Ascending aorta (tissue), 2 donors: ENCODE results near the gene ABCC1. TPM values are rescaled to one million over a fixed set of nuclear protein-coding genes. Genes with fewer than 3 reads are reported as not detected.

Source experiments
- DNase-seq, 2 donors: peaks; one replicate each; pipeline ENCODE4 v3.0.0-alpha.2; 2019; ENCODE audit warnings: low spot score in 2 of 2
- H3K27ac ChIP-seq, 2 donors: fragments of 200-600 bp; sonication (generic); one replicate each; pipeline ENCODE4 v1.5.1; 2016 to 2017; ENCODE audit warnings: mild to moderate bottlenecking in 1 of 2
- H3K27me3 ChIP-seq: fragments of 200-600 bp; sonication (generic); one replicate; pipeline ENCODE4 v1.5.1; 2017
- H3K36me3 ChIP-seq, 2 donors: fragments of 200-600 bp; sonication (generic); one replicate each; pipeline ENCODE4 v1.5.1; 2016
- H3K4me1 ChIP-seq, 2 donors: fragments of 200-600 bp; sonication (generic); one replicate each; pipeline ENCODE4 v1.5.1; 2016 to 2017; ENCODE audit warnings: mild to moderate bottlenecking in 1 of 2
- H3K4me3 ChIP-seq, 2 donors: fragments of 200-600 bp; sonication (generic); one replicate each; pipeline ENCODE4 v1.5.1; 2016 to 2017; ENCODE audit warnings: mild to moderate bottlenecking in 1 of 2
- H3K9me3 ChIP-seq, 2 donors: fragments of 200-600 bp; sonication (generic); one replicate each; pipeline ENCODE4 v1.5.1; 2016
- CTCF ChIP-seq, 3 experiments: fragments of 200-600 bp in 2 of 3; fragments of 450-650 bp in 1 of 3; sonication (generic) in 2 of 3; IDR thresholded peaks; one replicate each; pipeline ENCODE4 v1.5.1; 2016 to 2019; ENCODE audit warnings: antibody characterized with exemption in 3 of 3, mild to moderate bottlenecking in 1 of 3, moderate library complexity in 1 of 3
- intact Hi-C: fragments of 100-400 bp; cut with DNase I; formaldehyde crosslinking; loops from one replicate; pipeline ENCODE4 v1.15.1; 2023
- total RNA-seq: library from RNA; depleted of rRNA; stranded (reverse); fragments of >200 nt; gene quantifications from one replicate; pipeline ENCODE4 v1.1.0, GENCODE V29; 2016

ABCC1 gene
- total RNA-seq, 1 donor from 2014 or later = 144 TPM

GRCh38 chr16:15971440-15971815 is 22.0 kb downstream of the ABCC1 start:
- no peak for DNase-seq
- no peaks in the 10 kb centered on the region for H3K9me3 ChIP-seq
- peak overlapping the region; percentile 94 to 97 for H3K27ac ChIP-seq
- peaks cover 27 to 37% of the 10 kb centered on the region in 2 donors for H3K4me1 ChIP-seq
- no peak for TF ChIP-seq CTCF (IDR thresholded peaks at IDR 0.05)
- intact Hi-C loops = no loop called here
- H3K36me3 ChIP-seq = peaks cover 0 to 2% of the 10 kb centered on the region in 2 donors
- H3K27me3 ChIP-seq = no peaks in the 10 kb centered on the region
- no peak overlapping the region for H3K4me3 ChIP-seq

- peaks cover 25 to 37% of the 10 kb centered on the region in 2 donors for H3K4me1 ChIP-seq
- no peaks in the 10 kb centered on the region for H3K27me3 ChIP-seq
- H3K36me3 ChIP-seq = peaks cover 0 to 2% of the 10 kb centered on the region in 2 donors
- no peak for TF ChIP-seq CTCF (IDR thresholded peaks at IDR 0.05)
- H3K27ac ChIP-seq = peak overlapping the region; percentile 94 to 97
- no peak overlapping the region for H3K4me3 ChIP-seq
- H3K9me3 ChIP-seq = no peaks in the 10 kb centered on the region
- no peak for DNase-seq
- intact Hi-C loops = no loop called here
These were observed 22.8 kb downstream of the ABCC1 start for GRCh38 chr16:15972046-15972868.

GRCh38 chr16:15973421-15973820 is 24.0 kb downstream of the ABCC1 start:
- H3K4me1 ChIP-seq = peaks cover 28 to 44% of the 10 kb centered on the region in 2 donors
- TF ChIP-seq CTCF (IDR thresholded peaks at IDR 0.05) = no peak
- intact Hi-C loops = no loop called here
- no peaks in the 10 kb centered on the region for H3K9me3 ChIP-seq
- no peaks in the 10 kb centered on the region for H3K27me3 ChIP-seq
- H3K4me3 ChIP-seq = no peak overlapping the region
- peaks cover 0 to 2% of the 10 kb centered on the region in 2 donors for H3K36me3 ChIP-seq
- DNase-seq = no peak
- H3K27ac ChIP-seq = peak overlapping the region; percentile 94 to 97

GRCh38 chr16:15974057-15974456 is 24.6 kb downstream of the ABCC1 start:
- no peak for TF ChIP-seq CTCF (IDR thresholded peaks at IDR 0.05)
- H3K4me3 ChIP-seq = no peak overlapping the region
- peak overlapping the region; percentile 94 to 97 for H3K27ac ChIP-seq
- peaks cover 28 to 48% of the 10 kb centered on the region in 2 donors for H3K4me1 ChIP-seq
- no peaks in the 10 kb centered on the region for H3K9me3 ChIP-seq
- H3K36me3 ChIP-seq = peaks cover 0 to 2% of the 10 kb centered on the region in 2 donors
- intact Hi-C loops = loop anchor here (2.0 kb wide), 1 partner anchor 21 kb away; no protein-coding TSS in a partner anchor
- no peak for DNase-seq
- no peaks in the 10 kb centered on the region for H3K27me3 ChIP-seq

- intact Hi-C loops = loop anchor here (2.0 kb wide), 1 partner anchor 20 kb away; no protein-coding TSS in a partner anchor
- Histone ChIP-seq H3K27me3 (no peaks in the 10 kb centered on the region), H3K9me3 (no peaks in the 10 kb centered on the region), H3K27ac (peak overlapping the region; percentile 94 to 97), H3K4me1 (peaks cover 28 to 54% of the 10 kb centered on the region in 2 donors), H3K36me3 (peaks cover 0 to 2% of the 10 kb centered on the region in 2 donors), H3K4me3 (no peak overlapping the region)
- peak in 1 of 2 donors; percentile 79 for DNase-seq
- TF ChIP-seq CTCF (IDR thresholded peaks at IDR 0.05) = no peak
These were observed 25.8 kb downstream of the ABCC1 start for GRCh38 chr16:15975172-15975571.
